ENCODE data around the gene NRXN2.

Gene NRXN2

DNA sequence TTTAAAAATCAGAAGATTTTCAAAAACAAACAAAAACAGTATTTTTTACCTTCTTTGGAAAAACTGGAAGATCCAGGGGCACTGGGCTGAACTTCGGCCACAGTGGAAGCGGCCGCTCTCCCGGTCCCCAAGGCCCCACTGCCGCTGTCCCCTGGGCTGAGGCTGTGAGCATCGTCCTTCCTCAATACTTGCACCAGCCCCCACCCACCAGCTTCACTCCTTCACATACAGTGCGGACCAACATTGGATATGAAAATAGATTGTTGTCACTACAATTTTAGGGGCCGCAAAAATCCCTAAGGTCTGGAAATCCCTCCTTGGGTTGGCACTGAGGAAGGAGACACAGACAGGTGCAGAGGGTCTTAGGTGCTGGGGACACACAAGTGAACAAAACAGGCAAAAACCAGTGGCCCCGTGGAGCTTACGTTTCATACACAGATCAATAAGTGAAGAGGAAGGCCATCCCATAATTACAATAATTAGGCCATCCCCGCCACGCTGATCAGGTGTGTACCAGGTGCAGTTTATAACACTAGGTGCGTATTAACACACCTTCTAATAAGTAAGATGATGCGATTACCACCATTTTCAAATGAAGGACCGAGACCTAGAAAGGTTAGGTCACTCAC is 160.2 kb downstream of the NRXN2 start:
- TF ChIP-seq, protein P1, sequence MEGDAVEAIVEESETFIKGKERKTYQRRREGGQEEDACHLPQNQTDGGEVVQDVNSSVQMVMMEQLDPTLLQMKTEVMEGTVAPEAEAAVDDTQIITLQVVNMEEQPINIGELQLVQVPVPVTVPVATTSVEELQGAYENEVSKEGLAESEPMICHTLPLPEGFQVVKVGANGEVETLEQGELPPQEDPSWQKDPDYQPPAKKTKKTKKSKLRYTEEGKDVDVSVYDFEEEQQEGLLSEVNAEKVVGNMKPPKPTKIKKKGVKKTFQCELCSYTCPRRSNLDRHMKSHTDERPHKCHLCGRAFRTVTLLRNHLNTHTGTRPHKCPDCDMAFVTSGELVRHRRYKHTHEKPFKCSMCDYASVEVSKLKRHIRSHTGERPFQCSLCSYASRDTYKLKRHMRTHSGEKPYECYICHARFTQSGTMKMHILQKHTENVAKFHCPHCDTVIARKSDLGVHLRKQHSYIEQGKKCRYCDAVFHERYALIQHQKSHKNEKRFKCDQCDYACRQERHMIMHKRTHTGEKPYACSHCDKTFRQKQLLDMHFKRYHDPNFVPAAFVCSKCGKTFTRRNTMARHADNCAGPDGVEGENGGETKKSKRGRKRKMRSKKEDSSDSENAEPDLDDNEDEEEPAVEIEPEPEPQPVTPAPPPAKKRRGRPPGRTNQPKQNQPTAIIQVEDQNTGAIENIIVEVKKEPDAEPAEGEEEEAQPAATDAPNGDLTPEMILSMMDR (IDR thresholded peaks at IDR 0.05) = no peak

DNA sequence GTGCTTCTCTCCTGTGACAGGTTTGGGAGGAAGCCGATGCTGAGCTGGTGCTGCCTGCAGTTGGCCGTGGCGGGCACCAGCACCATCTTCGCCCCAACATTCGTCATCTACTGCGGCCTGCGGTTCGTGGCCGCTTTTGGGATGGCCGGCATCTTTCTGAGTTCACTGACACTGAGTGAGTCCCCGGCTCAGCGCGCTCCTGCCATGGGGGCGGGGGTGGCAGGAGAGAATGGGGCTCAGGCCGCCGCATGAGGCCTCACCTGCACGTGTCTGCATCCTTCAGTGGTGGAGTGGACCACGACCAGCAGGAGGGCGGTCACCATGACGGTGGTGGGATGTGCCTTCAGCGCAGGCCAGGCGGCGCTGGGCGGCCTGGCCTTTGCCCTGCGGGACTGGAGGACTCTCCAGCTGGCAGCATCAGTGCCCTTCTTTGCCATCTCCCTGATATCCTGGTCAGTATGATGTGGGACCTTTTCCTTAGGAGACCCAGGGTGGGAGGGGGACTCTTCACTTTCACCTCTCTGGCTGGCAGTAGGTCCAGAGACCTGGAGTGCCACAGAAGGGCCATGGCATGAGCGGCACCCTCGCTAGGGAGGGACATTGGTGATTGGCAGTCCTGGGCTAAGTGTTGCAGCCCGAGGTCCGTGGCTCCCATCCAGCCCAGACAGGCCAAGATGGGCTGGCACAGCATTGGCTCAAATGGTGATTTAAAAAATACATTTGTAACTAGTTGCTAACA is 160.8 kb downstream of the NRXN2 start:
- TF ChIP-seq, protein P1 (IDR thresholded peaks at IDR 0.05) = no peak

DNA sequence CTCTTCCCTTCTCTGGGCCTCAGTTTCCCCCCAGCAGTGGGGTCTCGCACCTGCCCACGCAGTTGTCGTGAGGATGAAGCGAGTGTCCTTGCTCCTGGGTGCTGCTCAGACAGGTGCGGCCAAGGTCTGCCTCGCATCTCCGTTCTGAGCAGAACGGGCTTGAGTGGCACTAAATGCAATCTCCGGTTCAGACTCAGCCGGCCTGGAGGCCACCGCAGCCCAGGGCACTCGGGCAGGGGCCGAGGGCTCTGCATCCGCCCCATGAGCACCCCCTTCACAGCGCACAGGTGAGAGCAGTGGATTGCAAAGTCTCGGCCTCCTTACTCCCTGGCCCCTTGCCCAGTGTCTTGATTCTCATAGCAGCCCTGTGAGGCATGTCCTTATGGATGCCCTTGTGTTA is 162.1 kb downstream of the NRXN2 start:
- TF ChIP-seq, protein P1 (IDR thresholded peaks at IDR 0.05) = no peak

DNA sequence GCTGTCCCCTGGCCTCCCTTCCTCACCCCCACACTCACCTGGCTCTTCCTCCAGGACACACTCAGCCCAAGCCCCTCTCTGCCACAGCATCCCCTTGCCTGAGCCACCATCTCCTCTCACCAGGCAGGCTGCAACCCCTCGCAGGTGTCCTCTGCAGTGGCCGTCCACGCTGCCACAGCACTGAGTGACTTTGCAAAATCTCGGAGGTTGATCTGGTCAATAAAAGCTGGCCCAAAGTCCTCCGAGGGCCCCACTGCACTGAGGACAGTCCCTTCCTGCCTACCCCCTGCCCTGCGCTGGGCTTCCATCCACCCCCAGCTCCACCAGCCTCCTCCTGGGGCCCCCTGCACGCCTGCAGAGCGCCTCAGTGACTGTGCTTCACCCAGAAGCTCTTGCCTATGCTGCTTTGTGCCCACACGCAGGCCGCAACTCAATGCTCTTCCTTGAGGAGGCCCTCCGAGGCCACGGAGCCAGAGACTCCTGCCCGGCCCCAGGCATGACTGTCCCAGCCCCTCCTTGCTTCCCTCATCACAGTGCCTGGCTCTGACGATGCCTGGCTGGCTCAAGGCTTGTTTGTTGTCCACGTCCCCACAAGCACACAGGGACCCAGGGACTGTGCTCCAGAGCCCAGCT is 162.7 kb downstream of the NRXN2 start:
- TF ChIP-seq, protein P1 (IDR thresholded peaks at IDR 0.05) = no peak

DNA sequence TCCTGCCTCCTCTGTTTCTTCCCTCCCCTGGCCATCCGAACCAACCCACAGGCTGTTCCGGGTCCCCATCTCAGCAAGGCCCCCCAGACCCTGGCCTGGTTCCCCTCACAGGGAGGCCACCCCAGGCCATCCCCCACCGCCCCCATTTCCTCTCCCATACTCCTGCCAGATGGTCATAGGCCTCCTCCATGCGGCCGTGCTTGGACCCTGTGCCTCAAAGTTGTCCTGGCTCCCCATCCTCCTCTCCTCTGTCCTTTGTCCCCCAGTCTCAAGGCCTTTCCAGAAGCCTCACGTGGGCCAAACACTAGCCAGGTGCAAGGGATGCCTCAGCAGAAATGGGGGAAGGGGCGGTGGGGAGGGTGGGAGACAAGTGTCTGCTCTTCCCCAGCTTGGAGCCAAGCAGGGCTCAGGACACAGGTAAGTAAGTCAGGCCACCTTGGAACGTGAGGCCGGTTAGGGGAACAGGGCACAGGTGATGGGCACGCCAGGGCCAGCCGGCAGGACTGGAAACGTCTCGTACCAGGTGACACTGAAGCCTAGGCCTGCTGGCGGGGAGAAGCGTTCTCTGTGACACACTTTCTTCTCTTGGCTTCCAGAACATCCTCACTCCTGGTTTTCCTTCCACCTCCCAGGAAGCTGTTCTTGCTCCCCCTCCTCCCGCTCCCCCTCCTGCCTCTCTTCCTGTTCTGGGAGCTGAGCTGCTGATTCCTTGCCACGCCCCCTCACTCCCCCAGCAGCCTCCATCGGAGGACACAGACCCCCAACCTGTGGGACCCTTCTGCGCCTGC is 163.5 kb downstream of the NRXN2 start:
- TF ChIP-seq, protein P1 (IDR thresholded peaks at IDR 0.05) = no peak

DNA sequence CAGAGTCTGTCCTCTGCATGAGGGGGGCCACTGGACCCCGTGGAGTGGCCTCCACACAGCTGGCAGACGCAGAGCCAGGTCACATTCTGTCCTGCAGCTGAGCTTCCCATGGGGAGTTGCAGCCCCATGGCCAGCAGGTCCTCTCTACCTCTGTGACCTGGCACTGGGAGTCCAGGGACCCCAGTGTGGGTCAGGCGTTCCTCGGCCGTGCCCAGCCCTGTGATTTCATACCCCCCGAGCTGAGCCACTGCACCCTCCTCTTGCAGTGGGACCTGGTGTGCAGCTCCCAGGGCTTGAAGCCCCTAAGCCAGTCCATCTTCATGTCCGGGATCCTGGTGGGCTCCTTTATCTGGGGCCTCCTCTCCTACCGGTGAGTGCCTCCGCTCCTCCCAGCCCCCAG is 164.1 kb downstream of the NRXN2 start:
- TF ChIP-seq, protein P1 (IDR thresholded peaks at IDR 0.05) = no peak

DNA sequence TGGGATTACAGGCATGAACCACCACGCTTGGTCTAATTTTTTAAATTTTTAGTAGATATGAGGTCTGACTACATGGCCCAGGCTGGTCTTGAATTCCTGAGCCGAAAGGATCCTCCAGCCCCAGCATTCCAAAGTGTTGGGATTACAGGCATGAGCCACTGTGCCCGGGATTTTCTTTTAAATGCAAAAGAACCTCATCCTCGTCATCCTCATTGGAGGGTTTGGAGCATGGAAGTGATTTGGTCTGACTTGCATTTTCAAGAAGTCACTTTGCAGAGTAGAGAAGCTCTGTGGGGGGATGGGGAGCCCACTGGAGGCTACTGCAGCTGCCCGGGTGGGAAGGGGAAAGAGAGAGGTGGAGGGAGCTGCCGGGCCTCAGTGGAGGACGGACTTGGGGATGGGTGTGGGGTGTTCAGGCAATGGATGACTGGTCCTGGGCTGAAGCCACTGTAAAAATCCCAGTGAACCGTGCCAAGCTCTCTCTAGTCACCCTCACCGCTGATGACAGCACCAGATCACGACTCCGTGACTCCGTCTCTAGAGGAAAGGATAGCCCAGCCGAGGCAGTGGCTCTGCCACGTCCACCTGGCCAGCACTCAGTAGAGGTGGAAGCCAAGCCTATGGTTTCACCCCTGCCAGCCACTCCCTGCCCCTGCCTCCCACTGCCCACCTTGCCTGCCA is 164.8 kb downstream of the NRXN2 start:
- TF ChIP-seq, protein P1 (IDR thresholded peaks at IDR 0.05) = no peak
